ENCODE measurements around the gene PDP2. TPM values are rescaled to one million over a fixed set of nuclear protein-coding genes. Genes with fewer than 3 reads are reported as not detected.

Gene PDP2
- total and polyA plus RNA-seq, 10 of the 15 experiments (the other 5 are each of a cell fraction or from before 2014, with no cell fraction given) = 1.9 to 31.1 (median 6.2) TPM

GRCh38 chr16:66920924-66921680, 40.8 kb downstream of the PDP2 start:
- ATAC-seq = no peak
- ChIA-PET POLR2A (interaction anchor here (0.6 kb wide), 1 partner anchor 1676 kb away, joined by 3 read pairs; no protein-coding TSS in a partner anchor), SMC1A (ENCODE audit: uncharacterized antibody, unreplicated experiment) (no interaction called here), CTCF (interaction anchor here (1.0 to 1.1 kb wide), 2 partner anchors 11 to 26 kb away, joined by 3 read pairs; no protein-coding TSS in a partner anchor), RAD21 (ENCODE audit: unreplicated experiment) (interaction anchor here (1.0 kb wide), 1 partner anchor 11 kb away, joined by 3 read pairs; no protein-coding TSS in a partner anchor)
- no peaks in the 10 kb centered on the region for H3K79me2 ChIP-seq (ENCODE audit: control insufficient read depth, insufficient read depth, low read length)
- peaks cover 0 to 3% of the 10 kb centered on the region in 2 experiments; a peak in 3 of 4 replicates for H3K27me3 ChIP-seq (replicated peaks in 1 of 2; ENCODE audit: control insufficient read depth in 2 of 2, insufficient read depth in 2 of 2, low read length in 1 of 2)
- no peak overlapping the region for H2AFZ ChIP-seq (ENCODE audit: control insufficient read depth, low read depth, low read length)
- BruUV-seq (replicated peaks) = no TSS peak
- no peak overlapping the region for H3K9ac ChIP-seq (ENCODE audit: control insufficient read depth, insufficient read depth, low read length)
- no peaks in the 10 kb centered on the region for H3K9me3 ChIP-seq (replicated peaks; ENCODE audit: control insufficient read depth, insufficient read depth, low read length)
- H4K20me1 ChIP-seq (ENCODE audit: control insufficient read depth, insufficient read depth) = no peaks in the 10 kb centered on the region
- WGBS (ENCODE audit: insufficient coverage, insufficient replicate concordance, low lambda C conversion rate, missing lambda C conversion rate) = 26% methylated on average over 9 of the region's 9 CpGs
- intact Hi-C loops (cut with micrococcal nuclease; ENCODE audit: unreplicated experiment) = no loop called here
- TF ChIP-seq ETV6 (conservative IDR thresholded peaks at IDR 0.05 in 1 of 2, IDR thresholded peaks at IDR 0.05 in 1 of 2; ENCODE audit: borderline replicate concordance in 1 of 2, low read depth in 1 of 2) (no peak), JUNB (IDR thresholded peaks at IDR 0.05) (no peak), CBX3 (IDR thresholded peaks at IDR 0.05; ENCODE audit: borderline replicate concordance, low read depth) (no peak), MTA2 (IDR thresholded peaks at IDR 0.05; ENCODE audit: low read depth) (no peak), IKZF1 (conservative IDR thresholded peaks at IDR 0.05) (no peak), CBFB (IDR thresholded peaks at IDR 0.05; ENCODE audit: low read depth) (no peak), BCL11A (IDR thresholded peaks at IDR 0.05; ENCODE audit: low read depth, low read length) (no peak), RB1 (IDR thresholded peaks at IDR 0.05; ENCODE audit: borderline replicate concordance) (no peak), RELA (IDR thresholded peaks at IDR 0.05; ENCODE audit: borderline replicate concordance, partially characterized antibody) (no peak), IRF3 (IDR thresholded peaks at IDR 0.05) (no peak), YY1 (IDR thresholded peaks at IDR 0.05; ENCODE audit: low read depth, low read length) (no peak), ZNF622 (IDR thresholded peaks at IDR 0.05) (no peak), ZBTB40 (IDR thresholded peaks at IDR 0.05; ENCODE audit: borderline replicate concordance) (no peak), HDAC2 (IDR thresholded peaks at IDR 0.05) (no peak)
- peaks cover 8% of the 10 kb centered on the region for H3K4me1 ChIP-seq (ENCODE audit: control insufficient read depth, insufficient read depth, low read length)
- no peak for DNase-seq (ENCODE audit: low read depth, low spot score)
- H3K4me3 ChIP-seq = no peak overlapping the region
- no peaks in the 10 kb centered on the region for H3K36me3 ChIP-seq (ENCODE audit: control insufficient read depth in 2 of 2, insufficient read depth in 2 of 2, low read length in 1 of 2)
- no peak overlapping the region for H3K4me2 ChIP-seq (ENCODE audit: control insufficient read depth, insufficient read depth)
- FAIRE-seq = no peak
- in situ Hi-C loops (cut with MboI) = no loop called here
- no peak overlapping the region for H3K27ac ChIP-seq (ENCODE audit: control insufficient read depth, insufficient read depth)

Data from GM12878 (cell line).